ENCODE data around the gene B3GALT5.
"Not testable (repeated sequence)": the region's sequence is repeated elsewhere in the genome, so short reads cannot be mapped to it uniquely, and the experiment has no call there.

The B3GALT5 gene

GRCh38 chr21:39685991-39686390, 73.3 kb downstream of the B3GALT5 start:
- no peak overlapping the region for H2AFZ ChIP-seq (ENCODE audit: low read depth)
- H4K20me1 ChIP-seq (ENCODE audit: insufficient read depth) = no peaks in the 10 kb centered on the region
- no peaks in the 10 kb centered on the region for H3K36me3 ChIP-seq (ENCODE audit: insufficient read depth)
- H3K9ac ChIP-seq = no peak overlapping the region
- H3K4me3 ChIP-seq (IDR thresholded peaks at IDR 0.05; ENCODE audit: insufficient read depth, low read depth, low read length) = no peak overlapping the region
- TF ChIP-seq CTCF (conservative IDR thresholded peaks at IDR 0.05; ENCODE audit: low read depth, low read length) = no peak
- H3K27me3 ChIP-seq (ENCODE audit: insufficient read depth, low read depth) = no peaks in the 10 kb centered on the region
- H3K27ac ChIP-seq = no peak overlapping the region
- no peaks in the 10 kb centered on the region for H3K4me1 ChIP-seq (ENCODE audit: low read depth, poor library complexity, severe bottlenecking)
- no peak overlapping the region for H3K4me2 ChIP-seq
- H3K79me2 ChIP-seq (ENCODE audit: insufficient read depth, low read depth) = no peaks in the 10 kb centered on the region

- Histone ChIP-seq H3K27ac (no peak overlapping the region), H3K9ac (no peak overlapping the region), H3K4me3 (IDR thresholded peaks at IDR 0.05; ENCODE audit: insufficient read depth, low read depth, low read length) (no peak overlapping the region), H3K4me2 (no peak overlapping the region), H3K4me1 (ENCODE audit: low read depth, poor library complexity, severe bottlenecking) (no peaks in the 10 kb centered on the region), H4K20me1 (ENCODE audit: insufficient read depth) (no peaks in the 10 kb centered on the region), H3K79me2 (ENCODE audit: insufficient read depth, low read depth) (no peaks in the 10 kb centered on the region), H3K27me3 (ENCODE audit: insufficient read depth, low read depth) (no peaks in the 10 kb centered on the region), H3K36me3 (ENCODE audit: insufficient read depth) (no peaks in the 10 kb centered on the region), H2AFZ (ENCODE audit: low read depth) (no peak overlapping the region)
- no peak for TF ChIP-seq CTCF (conservative IDR thresholded peaks at IDR 0.05; ENCODE audit: low read depth, low read length)
Observed at GRCh38 chr21:39686646-39687468, 74.1 kb downstream of the B3GALT5 start.

GRCh38 chr21:39688010-39688409, 75.3 kb downstream of the B3GALT5 start:
- no peak for TF ChIP-seq CTCF (conservative IDR thresholded peaks at IDR 0.05; ENCODE audit: low read depth, low read length)
- no peaks in the 10 kb centered on the region for H3K79me2 ChIP-seq (ENCODE audit: insufficient read depth, low read depth)
- no peaks in the 10 kb centered on the region for H3K4me1 ChIP-seq (ENCODE audit: low read depth, poor library complexity, severe bottlenecking)
- H3K36me3 ChIP-seq (ENCODE audit: insufficient read depth) = no peaks in the 10 kb centered on the region
- no peak overlapping the region for H3K27ac ChIP-seq
- no peaks in the 10 kb centered on the region for H3K27me3 ChIP-seq (ENCODE audit: insufficient read depth, low read depth)
- H4K20me1 ChIP-seq (ENCODE audit: insufficient read depth) = no peaks in the 10 kb centered on the region
- H3K9ac ChIP-seq = no peak overlapping the region
- H2AFZ ChIP-seq (ENCODE audit: low read depth) = no peak overlapping the region
- H3K4me3 ChIP-seq (IDR thresholded peaks at IDR 0.05; ENCODE audit: insufficient read depth, low read depth, low read length) = no peak overlapping the region
- H3K4me2 ChIP-seq = no peak overlapping the region

GRCh38 chr21:39689860-39690259, 77.1 kb downstream of the B3GALT5 start:
- not testable (repeated sequence) for H3K4me1 ChIP-seq (ENCODE audit: low read depth, poor library complexity, severe bottlenecking); H4K20me1 ChIP-seq (ENCODE audit: insufficient read depth); H3K79me2 ChIP-seq (ENCODE audit: insufficient read depth, low read depth); H3K27me3 ChIP-seq (ENCODE audit: insufficient read depth, low read depth); H3K4me3 ChIP-seq (IDR thresholded peaks at IDR 0.05; ENCODE audit: insufficient read depth, low read depth, low read length); H2AFZ ChIP-seq (ENCODE audit: low read depth); H3K27ac ChIP-seq; H3K4me2 ChIP-seq; H3K36me3 ChIP-seq (ENCODE audit: insufficient read depth); H3K9ac ChIP-seq

GRCh38 chr21:39690454-39690853, 77.7 kb downstream of the B3GALT5 start:
- H2AFZ ChIP-seq (ENCODE audit: low read depth) = no peak overlapping the region
- no peak overlapping the region for H3K4me3 ChIP-seq (IDR thresholded peaks at IDR 0.05; ENCODE audit: insufficient read depth, low read depth, low read length)
- no peaks in the 10 kb centered on the region for H3K27me3 ChIP-seq (ENCODE audit: insufficient read depth, low read depth)
- no peaks in the 10 kb centered on the region for H4K20me1 ChIP-seq (ENCODE audit: insufficient read depth)
- H3K4me1 ChIP-seq (ENCODE audit: low read depth, poor library complexity, severe bottlenecking) = no peaks in the 10 kb centered on the region
- H3K4me2 ChIP-seq = no peak overlapping the region
- TF ChIP-seq CTCF (conservative IDR thresholded peaks at IDR 0.05; ENCODE audit: low read depth, low read length) = no peak
- no peak overlapping the region for H3K27ac ChIP-seq
- no peaks in the 10 kb centered on the region for H3K36me3 ChIP-seq (ENCODE audit: insufficient read depth)
- H3K79me2 ChIP-seq (ENCODE audit: insufficient read depth, low read depth) = no peaks in the 10 kb centered on the region
- H3K9ac ChIP-seq = no peak overlapping the region
